Measurements from ENCODE around the gene RSPO3. TPM values are rescaled to one million over a fixed set of nuclear protein-coding genes. Genes with fewer than 3 reads are reported as not detected.
A peak's percentile ranks its signal among the peaks of the same experiment; 100 is the strongest.

Gene RSPO3
- total RNA-seq, 1 donor from 2014 or later, result 2.6 TPM

GRCh38 chr6:127117979-127118297 lies 533 bp upstream of the RSPO3 start:
- no peak overlapping the region for H3K9ac ChIP-seq (ENCODE audit: low read length)
- peak overlapping the region; percentile 42 for H3K4me3 ChIP-seq (ENCODE audit: insufficient read depth, low read depth, low read length)
- H3K36me3 ChIP-seq (ENCODE audit: insufficient read depth, low read length), result no peaks in the 10 kb centered on the region
- no peak overlapping the region for H3K27ac ChIP-seq (ENCODE audit: low read depth, low read length)
- peak overlapping the region; percentile 83 for H3K4me3 Mint-ChIP-seq (ENCODE audit: unreplicated experiment)
- DNase-seq (ENCODE audit: low read depth) (no peak), FAIRE-seq (no peak)
- no peaks in the 10 kb centered on the region for H4K20me1 ChIP-seq (ENCODE audit: insufficient read depth, low read length)
- H3K4me1 Mint-ChIP-seq (ENCODE audit: low read depth, unreplicated experiment), result peaks cover 3% of the 10 kb centered on the region
- TF ChIP-seq EZH2 (IDR thresholded peaks at IDR 0.05; ENCODE audit: insufficient read depth, low read length) (no peak), CTCF (IDR thresholded peaks at IDR 0.05; ENCODE audit: insufficient read depth, low read depth, low read length) (no peak)
- H3K36me3 Mint-ChIP-seq (ENCODE audit: low read depth, unreplicated experiment), result no peaks in the 10 kb centered on the region
- no peak overlapping the region for H2AFZ ChIP-seq (ENCODE audit: low read depth, low read length)
- no peaks in the 10 kb centered on the region for H3K9me3 Mint-ChIP-seq (ENCODE audit: unreplicated experiment)
- H3K27me3 ChIP-seq (ENCODE audit: insufficient read depth, low read length), result peaks cover 60% of the 10 kb centered on the region
- no peaks in the 10 kb centered on the region for H3K9me3 ChIP-seq (ENCODE audit: insufficient read depth, low read depth, low read length)
- peaks cover 35% of the 10 kb centered on the region for H3K27me3 Mint-ChIP-seq (ENCODE audit: low read depth, unreplicated experiment)
- no peaks in the 10 kb centered on the region for H3K79me2 ChIP-seq (ENCODE audit: insufficient read depth, low read length)
- H3K4me2 ChIP-seq (ENCODE audit: low read length), result peak overlapping the region; percentile 86
- H3K27ac Mint-ChIP-seq (ENCODE audit: unreplicated experiment), result no peak overlapping the region
- peaks cover 19% of the 10 kb centered on the region for H3K4me1 ChIP-seq (ENCODE audit: insufficient read depth, low read length)

DNA sequence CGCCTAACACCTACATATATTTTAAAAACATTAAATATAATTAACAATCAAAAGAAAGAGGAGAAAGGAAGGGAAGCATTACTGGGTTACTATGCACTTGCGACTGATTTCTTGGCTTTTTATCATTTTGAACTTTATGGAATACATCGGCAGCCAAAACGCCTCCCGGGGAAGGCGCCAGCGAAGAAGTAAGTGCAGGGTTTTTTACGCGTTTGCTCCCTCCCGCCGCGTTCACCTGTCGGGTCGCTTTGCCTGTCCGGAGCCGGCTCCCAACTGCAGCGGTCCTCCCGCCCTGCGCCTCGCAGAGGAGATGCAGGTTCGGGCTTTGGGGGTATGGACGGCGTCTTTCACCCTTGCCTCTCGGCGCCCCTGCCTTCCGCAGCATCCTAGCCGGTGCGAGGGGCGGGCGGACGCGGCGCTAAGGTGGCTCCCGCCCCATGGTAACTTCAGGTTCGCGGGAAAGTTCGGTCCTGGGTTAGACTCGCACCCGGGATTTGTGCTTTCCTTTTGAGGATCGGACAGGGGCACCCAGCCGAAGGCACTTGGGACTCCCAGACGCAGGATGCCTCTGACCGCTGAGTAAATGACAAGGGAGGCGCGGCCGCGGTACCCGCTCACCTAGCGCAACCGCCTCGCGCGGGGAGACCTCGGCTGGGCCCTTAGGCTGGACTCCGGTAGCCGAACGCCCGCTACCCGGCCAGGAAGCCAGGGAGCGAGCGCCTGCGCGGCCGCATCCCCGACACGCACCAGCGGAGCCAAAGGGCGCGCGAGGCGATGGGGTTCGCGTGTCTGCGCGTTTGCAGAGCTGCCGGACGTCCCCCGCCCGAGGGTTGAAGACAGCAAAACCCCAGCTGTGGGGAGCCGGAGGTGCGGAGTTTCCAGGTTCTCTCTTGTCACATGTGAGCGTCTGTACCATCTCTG lies 891 bp downstream of the RSPO3 start:
- peaks cover 60% of the 10 kb centered on the region for H3K27me3 ChIP-seq (ENCODE audit: insufficient read depth, low read length)
- no peaks in the 10 kb centered on the region for H3K79me2 ChIP-seq (ENCODE audit: insufficient read depth, low read length)
- no peak overlapping the region for H3K27ac ChIP-seq (ENCODE audit: low read depth, low read length)
- H3K36me3 Mint-ChIP-seq (ENCODE audit: low read depth, unreplicated experiment), result no peaks in the 10 kb centered on the region
- H3K4me3 ChIP-seq (ENCODE audit: insufficient read depth, low read depth, low read length), result peak overlapping the region; percentile 59
- H3K4me1 Mint-ChIP-seq (ENCODE audit: low read depth, unreplicated experiment), result peaks cover 6% of the 10 kb centered on the region
- peak overlapping the region; percentile 53 for H3K27ac Mint-ChIP-seq (ENCODE audit: unreplicated experiment)
- no peaks in the 10 kb centered on the region for H4K20me1 ChIP-seq (ENCODE audit: insufficient read depth, low read length)
- peak overlapping the region; percentile 86 for H3K4me2 ChIP-seq (ENCODE audit: low read length)
- H3K4me3 Mint-ChIP-seq (ENCODE audit: unreplicated experiment), result peak overlapping the region; percentile 88
- H3K4me1 ChIP-seq (ENCODE audit: insufficient read depth, low read length), result peaks cover 19% of the 10 kb centered on the region
- DNase-seq (ENCODE audit: low read depth) (no peak), FAIRE-seq (no peak)
- TF ChIP-seq EZH2 (IDR thresholded peaks at IDR 0.05; ENCODE audit: insufficient read depth, low read length), result peak; percentile 98
- TF ChIP-seq CTCF (IDR thresholded peaks at IDR 0.05; ENCODE audit: insufficient read depth, low read depth, low read length), result no peak
- no peaks in the 10 kb centered on the region for H3K9me3 ChIP-seq (ENCODE audit: insufficient read depth, low read depth, low read length)
- peaks cover 37% of the 10 kb centered on the region for H3K27me3 Mint-ChIP-seq (ENCODE audit: low read depth, unreplicated experiment)
- H3K9ac ChIP-seq (ENCODE audit: low read length), result no peak overlapping the region
- peak overlapping the region; percentile 72 for H2AFZ ChIP-seq (ENCODE audit: low read depth, low read length)
- no peaks in the 10 kb centered on the region for H3K9me3 Mint-ChIP-seq (ENCODE audit: unreplicated experiment)
- no peaks in the 10 kb centered on the region for H3K36me3 ChIP-seq (ENCODE audit: insufficient read depth, low read length)
